Measurements from ENCODE around the gene ZFHX3. TPM values are rescaled to one million over a fixed set of nuclear protein-coding genes. Genes with fewer than 3 reads are reported as not detected.

The ZFHX3 gene
- total and polyA plus RNA-seq, 10 of the 15 experiments (the other 5 are each of a cell fraction or from before 2014, with no cell fraction given), result 0.68 to 8.6 (median 2.0) TPM

GRCh38 chr16:72890587-72890986, 157.3 kb downstream of the ZFHX3 start:
- H3K36me3 ChIP-seq (ENCODE audit: control insufficient read depth in 2 of 2, insufficient read depth in 2 of 2, low read length in 1 of 2), result peaks cover 0 to 15% of the 10 kb centered on the region in 2 experiments; a peak in 2 of 4 replicates
- H3K27ac ChIP-seq (ENCODE audit: control insufficient read depth, insufficient read depth), result no peak overlapping the region
- no peak overlapping the region for H3K4me2 ChIP-seq (ENCODE audit: control insufficient read depth, insufficient read depth)
- no peak overlapping the region for H3K9ac ChIP-seq (ENCODE audit: control insufficient read depth, insufficient read depth, low read length)
- CTCF ChIA-PET, result no interaction called here
- in situ Hi-C loops (cut with MboI), result no loop called here
- FAIRE-seq (no peak), ATAC-seq (no peak), DNase-seq (ENCODE audit: low read depth, low spot score) (no peak)
- POLR2A ChIA-PET, result no interaction called here
- H3K4me3 ChIP-seq, result no peak overlapping the region
- no peaks in the 10 kb centered on the region for H3K27me3 ChIP-seq (replicated peaks in 1 of 2; ENCODE audit: control insufficient read depth in 2 of 2, insufficient read depth in 2 of 2, low read length in 1 of 2)
- no TSS peak for BruUV-seq (replicated peaks)
- 83% methylated on average over 3 of the region's 3 CpGs for WGBS (ENCODE audit: insufficient coverage, insufficient replicate concordance, low lambda C conversion rate, missing lambda C conversion rate)
- no peaks in the 10 kb centered on the region for H3K4me1 ChIP-seq (ENCODE audit: control insufficient read depth, insufficient read depth, low read length)
- H4K20me1 ChIP-seq (ENCODE audit: control insufficient read depth, insufficient read depth), result no peaks in the 10 kb centered on the region
- intact Hi-C loops (cut with micrococcal nuclease; ENCODE audit: unreplicated experiment), result no loop called here
- RAD21 ChIA-PET (ENCODE audit: unreplicated experiment), result no interaction called here
- peaks cover 5% of the 10 kb centered on the region; the same call in 2 of the 3 replicates for H3K9me3 ChIP-seq (replicated peaks; ENCODE audit: control insufficient read depth, insufficient read depth, low read length)
- H2AFZ ChIP-seq (ENCODE audit: control insufficient read depth, low read depth, low read length), result no peak overlapping the region
- H3K79me2 ChIP-seq (ENCODE audit: control insufficient read depth, insufficient read depth, low read length), result no peaks in the 10 kb centered on the region
- SMC1A ChIA-PET (ENCODE audit: uncharacterized antibody, unreplicated experiment), result no interaction called here
- TF ChIP-seq RUNX3 (IDR thresholded peaks at IDR 0.05; ENCODE audit: low read length) (no peak), CEBPZ (IDR thresholded peaks at IDR 0.05; ENCODE audit: low read depth, low read length) (no peak), POLR2A (IDR thresholded peaks at IDR 0.05; ENCODE audit: low read depth, low read length) (no peak), SUPT20H (IDR thresholded peaks at IDR 0.05; ENCODE audit: borderline replicate concordance, control insufficient read depth, low read depth, low read length) (no peak), SMC3 (IDR thresholded peaks at IDR 0.05; ENCODE audit: borderline replicate concordance, low read length) (no peak), SP1 (IDR thresholded peaks at IDR 0.05; ENCODE audit: low read depth, low read length) (no peak), CEBPB (IDR thresholded peaks at IDR 0.05; ENCODE audit: borderline replicate concordance in 1 of 2, low read depth in 2 of 2, low read length in 2 of 2) (no peak), IKZF2 (IDR thresholded peaks at IDR 0.05) (no peak), SREBF2 (IDR thresholded peaks at IDR 0.05; ENCODE audit: low read length) (no peak), MYB (IDR thresholded peaks at IDR 0.05; ENCODE audit: borderline replicate concordance, low read depth, low read length) (no peak), SMAD5 (IDR thresholded peaks at IDR 0.05; ENCODE audit: low read depth) (no peak), EP300 (IDR thresholded peaks at IDR 0.05; ENCODE audit: borderline replicate concordance in 1 of 2, control insufficient read depth in 1 of 2, low read depth in 2 of 2, low read length in 2 of 2) (no peak), MYC (IDR thresholded peaks at IDR 0.05; ENCODE audit: insufficient read depth, insufficient read length, insufficient replicate concordance, low read length, severe bottlenecking) (no peak), STAT3 (IDR thresholded peaks at IDR 0.05; ENCODE audit: low read depth, low read length) (no peak), SMAD1 (IDR thresholded peaks at IDR 0.05; ENCODE audit: low read depth, partially characterized antibody) (no peak), CBX3 (IDR thresholded peaks at IDR 0.05; ENCODE audit: borderline replicate concordance, low read depth) (no peak), BHLHE40 (IDR thresholded peaks at IDR 0.05; ENCODE audit: borderline replicate concordance in 1 of 2, low read depth in 2 of 2, low read length in 1 of 2) (no peak)
- TF ChIP-seq, protein P1, sequence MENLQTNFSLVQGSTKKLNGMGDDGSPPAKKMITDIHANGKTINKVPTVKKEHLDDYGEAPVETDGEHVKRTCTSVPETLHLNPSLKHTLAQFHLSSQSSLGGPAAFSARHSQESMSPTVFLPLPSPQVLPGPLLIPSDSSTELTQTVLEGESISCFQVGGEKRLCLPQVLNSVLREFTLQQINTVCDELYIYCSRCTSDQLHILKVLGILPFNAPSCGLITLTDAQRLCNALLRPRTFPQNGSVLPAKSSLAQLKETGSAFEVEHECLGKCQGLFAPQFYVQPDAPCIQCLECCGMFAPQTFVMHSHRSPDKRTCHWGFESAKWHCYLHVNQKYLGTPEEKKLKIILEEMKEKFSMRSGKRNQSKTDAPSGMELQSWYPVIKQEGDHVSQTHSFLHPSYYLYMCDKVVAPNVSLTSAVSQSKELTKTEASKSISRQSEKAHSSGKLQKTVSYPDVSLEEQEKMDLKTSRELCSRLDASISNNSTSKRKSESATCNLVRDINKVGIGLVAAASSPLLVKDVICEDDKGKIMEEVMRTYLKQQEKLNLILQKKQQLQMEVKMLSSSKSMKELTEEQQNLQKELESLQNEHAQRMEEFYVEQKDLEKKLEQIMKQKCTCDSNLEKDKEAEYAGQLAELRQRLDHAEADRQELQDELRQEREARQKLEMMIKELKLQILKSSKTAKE (IDR thresholded peaks at IDR 0.05; ENCODE audit: low read depth, poor library complexity, severe bottlenecking), result no peak
- TF ChIP-seq, protein P2, sequence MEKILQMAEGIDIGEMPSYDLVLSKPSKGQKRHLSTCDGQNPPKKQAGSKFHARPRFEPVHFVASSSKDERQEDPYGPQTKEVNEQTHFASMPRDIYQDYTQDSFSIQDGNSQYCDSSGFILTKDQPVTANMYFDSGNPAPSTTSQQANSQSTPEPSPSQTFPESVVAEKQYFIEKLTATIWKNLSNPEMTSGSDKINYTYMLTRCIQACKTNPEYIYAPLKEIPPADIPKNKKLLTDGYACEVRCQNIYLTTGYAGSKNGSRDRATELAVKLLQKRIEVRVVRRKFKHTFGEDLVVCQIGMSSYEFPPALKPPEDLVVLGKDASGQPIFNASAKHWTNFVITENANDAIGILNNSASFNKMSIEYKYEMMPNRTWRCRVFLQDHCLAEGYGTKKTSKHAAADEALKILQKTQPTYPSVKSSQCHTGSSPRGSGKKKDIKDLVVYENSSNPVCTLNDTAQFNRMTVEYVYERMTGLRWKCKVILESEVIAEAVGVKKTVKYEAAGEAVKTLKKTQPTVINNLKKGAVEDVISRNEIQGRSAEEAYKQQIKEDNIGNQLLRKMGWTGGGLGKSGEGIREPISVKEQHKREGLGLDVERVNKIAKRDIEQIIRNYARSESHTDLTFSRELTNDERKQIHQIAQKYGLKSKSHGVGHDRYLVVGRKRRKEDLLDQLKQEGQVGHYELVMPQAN (conservative IDR thresholded peaks at IDR 0.05), result no peak
